ENCODE measurements around the gene MBNL1.

GRCh38 chr3:152445212-152445611, 176.5 kb downstream of the MBNL1 start:
- TF ChIP-seq, protein P1, sequence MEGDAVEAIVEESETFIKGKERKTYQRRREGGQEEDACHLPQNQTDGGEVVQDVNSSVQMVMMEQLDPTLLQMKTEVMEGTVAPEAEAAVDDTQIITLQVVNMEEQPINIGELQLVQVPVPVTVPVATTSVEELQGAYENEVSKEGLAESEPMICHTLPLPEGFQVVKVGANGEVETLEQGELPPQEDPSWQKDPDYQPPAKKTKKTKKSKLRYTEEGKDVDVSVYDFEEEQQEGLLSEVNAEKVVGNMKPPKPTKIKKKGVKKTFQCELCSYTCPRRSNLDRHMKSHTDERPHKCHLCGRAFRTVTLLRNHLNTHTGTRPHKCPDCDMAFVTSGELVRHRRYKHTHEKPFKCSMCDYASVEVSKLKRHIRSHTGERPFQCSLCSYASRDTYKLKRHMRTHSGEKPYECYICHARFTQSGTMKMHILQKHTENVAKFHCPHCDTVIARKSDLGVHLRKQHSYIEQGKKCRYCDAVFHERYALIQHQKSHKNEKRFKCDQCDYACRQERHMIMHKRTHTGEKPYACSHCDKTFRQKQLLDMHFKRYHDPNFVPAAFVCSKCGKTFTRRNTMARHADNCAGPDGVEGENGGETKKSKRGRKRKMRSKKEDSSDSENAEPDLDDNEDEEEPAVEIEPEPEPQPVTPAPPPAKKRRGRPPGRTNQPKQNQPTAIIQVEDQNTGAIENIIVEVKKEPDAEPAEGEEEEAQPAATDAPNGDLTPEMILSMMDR (IDR thresholded peaks at IDR 0.05) = no peak
- TF ChIP-seq, protein P2, sequence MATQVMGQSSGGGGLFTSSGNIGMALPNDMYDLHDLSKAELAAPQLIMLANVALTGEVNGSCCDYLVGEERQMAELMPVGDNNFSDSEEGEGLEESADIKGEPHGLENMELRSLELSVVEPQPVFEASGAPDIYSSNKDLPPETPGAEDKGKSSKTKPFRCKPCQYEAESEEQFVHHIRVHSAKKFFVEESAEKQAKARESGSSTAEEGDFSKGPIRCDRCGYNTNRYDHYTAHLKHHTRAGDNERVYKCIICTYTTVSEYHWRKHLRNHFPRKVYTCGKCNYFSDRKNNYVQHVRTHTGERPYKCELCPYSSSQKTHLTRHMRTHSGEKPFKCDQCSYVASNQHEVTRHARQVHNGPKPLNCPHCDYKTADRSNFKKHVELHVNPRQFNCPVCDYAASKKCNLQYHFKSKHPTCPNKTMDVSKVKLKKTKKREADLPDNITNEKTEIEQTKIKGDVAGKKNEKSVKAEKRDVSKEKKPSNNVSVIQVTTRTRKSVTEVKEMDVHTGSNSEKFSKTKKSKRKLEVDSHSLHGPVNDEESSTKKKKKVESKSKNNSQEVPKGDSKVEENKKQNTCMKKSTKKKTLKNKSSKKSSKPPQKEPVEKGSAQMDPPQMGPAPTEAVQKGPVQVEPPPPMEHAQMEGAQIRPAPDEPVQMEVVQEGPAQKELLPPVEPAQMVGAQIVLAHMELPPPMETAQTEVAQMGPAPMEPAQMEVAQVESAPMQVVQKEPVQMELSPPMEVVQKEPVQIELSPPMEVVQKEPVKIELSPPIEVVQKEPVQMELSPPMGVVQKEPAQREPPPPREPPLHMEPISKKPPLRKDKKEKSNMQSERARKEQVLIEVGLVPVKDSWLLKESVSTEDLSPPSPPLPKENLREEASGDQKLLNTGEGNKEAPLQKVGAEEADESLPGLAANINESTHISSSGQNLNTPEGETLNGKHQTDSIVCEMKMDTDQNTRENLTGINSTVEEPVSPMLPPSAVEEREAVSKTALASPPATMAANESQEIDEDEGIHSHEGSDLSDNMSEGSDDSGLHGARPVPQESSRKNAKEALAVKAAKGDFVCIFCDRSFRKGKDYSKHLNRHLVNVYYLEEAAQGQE (IDR thresholded peaks at IDR 0.05; ENCODE audit: insufficient read depth in 1 of 2, low read depth in 2 of 2, low read length in 1 of 2) = no peak
- TF ChIP-seq TCF7L2 (IDR thresholded peaks at IDR 0.05; ENCODE audit: low read depth, low read length) = no peak

Data from Panc1 (cell line).